ENCODE data around the gene PCDH15.

PCDH15 gene

DNA sequence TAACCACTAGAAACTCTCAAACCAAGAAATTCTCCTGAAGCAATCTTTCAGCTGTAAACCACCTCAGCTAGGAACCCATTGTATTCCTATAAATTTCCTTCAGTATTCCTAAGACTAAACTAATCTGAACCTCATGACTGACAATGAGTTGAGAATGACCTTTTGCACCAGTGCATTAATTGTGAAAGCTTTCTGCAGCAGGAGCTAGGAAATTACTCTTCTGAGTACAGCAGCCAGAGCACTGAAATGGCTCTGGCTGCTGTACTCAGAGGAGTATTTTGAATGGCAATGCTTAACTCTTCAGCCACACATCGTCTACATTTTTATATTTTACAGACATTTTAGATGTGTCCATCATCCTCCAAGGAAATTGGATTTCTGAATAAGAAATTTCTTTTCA is 109.7 kb downstream of the PCDH15 start:
- H3K9me3 ChIP-seq (ENCODE audit: control insufficient read depth, low read length), result no peaks in the 10 kb centered on the region
- no peaks in the 10 kb centered on the region for H3K27me3 ChIP-seq (ENCODE audit: control insufficient read depth, insufficient read depth, low read length)
- H3K36me3 ChIP-seq (ENCODE audit: control insufficient read depth, insufficient read depth, low read length), result no peaks in the 10 kb centered on the region
- no peaks in the 10 kb centered on the region for H3K4me1 ChIP-seq (ENCODE audit: control insufficient read depth, insufficient read depth, low read length)
- no peak overlapping the region for H3K9ac ChIP-seq (ENCODE audit: low read length)
- no peak overlapping the region for H3K4me3 ChIP-seq (ENCODE audit: low read length)

GRCh38 chr10:54682554-54682953 is 118.5 kb downstream of the PCDH15 start:
- Histone ChIP-seq H3K4me3 (ENCODE audit: low read length) (no peak overlapping the region), H3K9ac (ENCODE audit: low read length) (no peak overlapping the region), H3K36me3 (ENCODE audit: control insufficient read depth, insufficient read depth, low read length) (no peaks in the 10 kb centered on the region), H3K4me1 (ENCODE audit: control insufficient read depth, insufficient read depth, low read length) (no peaks in the 10 kb centered on the region), H3K27me3 (ENCODE audit: control insufficient read depth, insufficient read depth, low read length) (no peaks in the 10 kb centered on the region), H3K9me3 (ENCODE audit: control insufficient read depth, low read length) (no peaks in the 10 kb centered on the region)

GRCh38 chr10:54681136-54681535 is 119.9 kb downstream of the PCDH15 start:
- Histone ChIP-seq H3K36me3 (ENCODE audit: control insufficient read depth, insufficient read depth, low read length) (no peaks in the 10 kb centered on the region), H3K27me3 (ENCODE audit: control insufficient read depth, insufficient read depth, low read length) (no peaks in the 10 kb centered on the region), H3K9me3 (ENCODE audit: control insufficient read depth, low read length) (no peaks in the 10 kb centered on the region), H3K9ac (ENCODE audit: low read length) (no peak overlapping the region), H3K4me1 (ENCODE audit: control insufficient read depth, insufficient read depth, low read length) (no peaks in the 10 kb centered on the region), H3K4me3 (ENCODE audit: low read length) (no peak overlapping the region)

DNA sequence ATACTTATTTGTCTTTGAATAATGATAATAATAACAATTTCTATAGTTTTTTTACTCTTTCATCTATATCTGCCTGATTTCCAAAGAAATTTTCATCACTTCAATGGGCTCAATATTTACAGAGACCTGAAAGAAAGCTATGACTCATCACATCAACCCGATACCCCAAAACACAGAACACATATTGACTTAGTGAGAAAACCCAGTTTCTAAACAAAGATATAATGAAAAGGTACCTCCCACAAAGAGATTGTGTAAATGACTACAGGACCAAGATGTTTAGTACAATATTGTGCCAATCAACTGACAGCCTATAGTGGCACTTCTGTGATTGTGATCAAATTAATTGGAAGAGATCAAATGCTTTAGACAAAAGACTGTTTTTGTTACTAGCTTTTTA is 133.9 kb downstream of the PCDH15 start:
- Histone ChIP-seq H3K27me3 (ENCODE audit: control insufficient read depth, insufficient read depth, low read length) (no peaks in the 10 kb centered on the region), H3K4me3 (ENCODE audit: low read length) (no peak overlapping the region), H3K9ac (ENCODE audit: low read length) (no peak overlapping the region), H3K4me1 (ENCODE audit: control insufficient read depth, insufficient read depth, low read length) (no peaks in the 10 kb centered on the region), H3K9me3 (ENCODE audit: control insufficient read depth, low read length) (no peaks in the 10 kb centered on the region), H3K36me3 (ENCODE audit: control insufficient read depth, insufficient read depth, low read length) (no peaks in the 10 kb centered on the region)

DNA sequence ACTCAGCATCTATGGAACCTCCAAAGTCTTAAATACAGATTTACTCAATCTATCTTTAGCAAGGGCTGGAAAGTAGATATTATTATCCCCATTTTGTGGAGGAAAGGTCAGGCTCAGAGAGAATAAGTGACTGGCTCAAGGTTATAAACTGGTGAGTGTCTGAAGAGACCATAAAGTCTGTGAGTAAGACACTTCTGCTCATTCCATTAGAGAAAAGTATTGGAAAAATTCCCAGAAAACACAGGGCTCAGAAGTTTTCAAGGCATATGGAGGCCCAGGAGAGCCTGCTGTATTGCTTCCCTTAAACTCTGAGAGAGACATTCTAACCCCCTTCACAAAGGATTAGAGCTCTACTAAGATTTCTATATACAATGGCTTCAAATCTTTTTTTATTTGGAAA is 134.8 kb downstream of the PCDH15 start:
- Histone ChIP-seq H3K4me1 (ENCODE audit: control insufficient read depth, insufficient read depth, low read length) (no peaks in the 10 kb centered on the region), H3K36me3 (ENCODE audit: control insufficient read depth, insufficient read depth, low read length) (no peaks in the 10 kb centered on the region), H3K9ac (ENCODE audit: low read length) (no peak overlapping the region), H3K27me3 (ENCODE audit: control insufficient read depth, insufficient read depth, low read length) (no peaks in the 10 kb centered on the region), H3K9me3 (ENCODE audit: control insufficient read depth, low read length) (no peaks in the 10 kb centered on the region), H3K4me3 (ENCODE audit: low read length) (no peak overlapping the region)

DNA sequence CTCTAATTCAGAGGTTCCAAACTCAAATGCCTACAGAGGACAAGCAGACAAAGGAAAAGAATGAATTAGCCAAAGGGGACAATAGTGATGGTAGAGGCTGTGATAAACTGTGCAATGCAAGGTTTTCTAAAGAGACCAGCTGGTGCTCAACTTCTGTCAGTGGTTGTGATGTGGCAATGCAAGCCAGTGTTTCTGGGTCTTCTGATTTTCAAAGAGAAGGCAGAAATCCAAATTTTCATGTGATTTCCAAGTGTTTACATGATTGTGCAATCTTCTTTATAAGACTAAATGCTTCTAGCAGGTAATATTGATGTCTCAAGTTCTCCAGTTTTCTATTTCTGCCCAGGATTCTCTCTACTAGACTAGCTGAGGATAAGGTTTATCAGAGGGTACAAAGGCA is 135.9 kb downstream of the PCDH15 start:
- no peak overlapping the region for H3K4me3 ChIP-seq (ENCODE audit: low read length)
- H3K4me1 ChIP-seq (ENCODE audit: control insufficient read depth, insufficient read depth, low read length), result no peaks in the 10 kb centered on the region
- no peaks in the 10 kb centered on the region for H3K36me3 ChIP-seq (ENCODE audit: control insufficient read depth, insufficient read depth, low read length)
- no peak overlapping the region for H3K9ac ChIP-seq (ENCODE audit: low read length)
- H3K9me3 ChIP-seq (ENCODE audit: control insufficient read depth, low read length), result no peaks in the 10 kb centered on the region
- no peaks in the 10 kb centered on the region for H3K27me3 ChIP-seq (ENCODE audit: control insufficient read depth, insufficient read depth, low read length)

DNA sequence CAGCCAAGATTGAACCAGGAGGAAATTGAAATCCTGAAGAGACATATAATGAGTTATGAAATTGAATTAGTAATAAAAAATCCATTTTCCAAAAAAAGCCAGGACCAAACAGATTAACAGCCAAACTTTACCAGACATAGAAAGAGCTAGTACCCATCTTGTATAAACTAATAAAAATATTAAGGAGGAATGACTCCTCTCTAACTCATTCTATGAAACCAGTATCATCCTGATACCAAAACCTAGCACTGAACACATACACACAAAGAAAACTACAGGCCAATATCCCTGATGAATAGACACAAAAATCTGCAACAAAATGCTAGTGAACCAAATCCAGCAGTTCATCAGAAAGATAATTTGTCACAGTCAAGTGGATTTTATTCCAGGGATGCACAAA is 140.6 kb downstream of the PCDH15 start:
- no peaks in the 10 kb centered on the region for H3K36me3 ChIP-seq (ENCODE audit: control insufficient read depth, insufficient read depth, low read length)
- H3K27me3 ChIP-seq (ENCODE audit: control insufficient read depth, insufficient read depth, low read length), result no peaks in the 10 kb centered on the region
- no peak overlapping the region for H3K9ac ChIP-seq (ENCODE audit: low read length)
- no peaks in the 10 kb centered on the region for H3K4me1 ChIP-seq (ENCODE audit: control insufficient read depth, insufficient read depth, low read length)
- H3K4me3 ChIP-seq (ENCODE audit: low read length), result no peak overlapping the region
- no peaks in the 10 kb centered on the region for H3K9me3 ChIP-seq (ENCODE audit: control insufficient read depth, low read length)

DNA sequence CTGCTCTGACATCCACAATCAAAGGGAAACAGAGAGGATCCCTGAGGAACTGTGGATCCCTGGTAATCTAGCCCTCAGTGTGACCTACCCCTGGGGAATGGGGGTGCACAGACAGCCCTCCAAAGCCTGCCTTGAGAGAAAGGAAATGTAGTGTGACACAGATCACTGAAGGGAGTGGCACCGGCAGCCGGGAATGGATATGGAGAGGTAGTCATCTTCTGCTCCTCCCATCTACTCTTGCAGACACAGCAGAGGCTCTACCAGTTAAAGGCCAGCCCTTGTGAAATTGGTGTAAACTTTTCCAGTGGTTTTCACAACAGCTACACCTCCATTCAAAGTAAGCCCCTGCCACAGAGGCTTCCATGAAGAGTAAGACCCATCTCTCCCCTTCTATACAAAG is 144.4 kb downstream of the PCDH15 start:
- no peak overlapping the region for H3K9ac ChIP-seq (ENCODE audit: low read length)
- no peak overlapping the region for H3K4me3 ChIP-seq (ENCODE audit: low read length)
- no peaks in the 10 kb centered on the region for H3K36me3 ChIP-seq (ENCODE audit: control insufficient read depth, insufficient read depth, low read length)
- no peaks in the 10 kb centered on the region for H3K9me3 ChIP-seq (ENCODE audit: control insufficient read depth, low read length)
- H3K27me3 ChIP-seq (ENCODE audit: control insufficient read depth, insufficient read depth, low read length), result no peaks in the 10 kb centered on the region
- H3K4me1 ChIP-seq (ENCODE audit: control insufficient read depth, insufficient read depth, low read length), result no peaks in the 10 kb centered on the region

DNA sequence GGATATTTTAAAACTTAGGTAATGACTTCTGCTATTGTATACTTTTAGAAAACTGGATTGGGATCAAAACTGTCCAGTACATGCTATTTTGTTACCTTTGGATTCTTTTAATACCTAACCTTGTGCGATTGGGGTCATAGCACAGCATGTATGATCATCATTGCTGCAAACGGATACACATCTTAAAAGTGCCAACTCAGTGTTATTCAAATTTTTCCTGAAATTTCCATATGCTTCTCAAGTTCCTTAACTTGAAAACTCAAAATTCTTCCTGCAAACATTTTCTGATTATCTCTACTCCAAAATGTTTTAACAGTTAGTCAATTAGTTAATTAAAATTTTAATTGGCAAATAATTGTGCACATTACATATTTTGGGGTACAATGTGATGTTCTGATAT is 147.5 kb downstream of the PCDH15 start:
- H3K9ac ChIP-seq (ENCODE audit: low read length), result no peak overlapping the region
- H3K9me3 ChIP-seq (ENCODE audit: control insufficient read depth, low read length), result no peaks in the 10 kb centered on the region
- H3K36me3 ChIP-seq (ENCODE audit: control insufficient read depth, insufficient read depth, low read length), result no peaks in the 10 kb centered on the region
- H3K4me3 ChIP-seq (ENCODE audit: low read length), result no peak overlapping the region
- no peaks in the 10 kb centered on the region for H3K4me1 ChIP-seq (ENCODE audit: control insufficient read depth, insufficient read depth, low read length)
- H3K27me3 ChIP-seq (ENCODE audit: control insufficient read depth, insufficient read depth, low read length), result no peaks in the 10 kb centered on the region

DNA sequence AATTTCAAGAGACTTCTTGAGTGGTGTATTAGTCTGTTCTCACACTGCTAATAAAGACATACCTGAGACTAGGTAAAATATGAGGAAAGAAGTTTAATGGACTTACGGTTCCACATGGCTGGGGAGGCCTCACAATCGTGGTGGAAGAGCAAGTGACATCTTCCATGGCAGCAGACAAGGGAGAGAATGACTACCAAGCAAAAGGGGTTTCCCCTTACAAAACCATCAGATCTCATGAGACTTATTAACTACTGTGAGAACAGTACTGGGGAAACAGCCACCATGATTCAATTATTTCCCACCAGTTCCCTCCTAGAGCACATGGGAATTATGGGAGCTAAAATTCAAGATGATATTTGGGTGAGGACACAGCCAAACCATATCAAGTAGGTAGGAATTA is 150.5 kb downstream of the PCDH15 start:
- Histone ChIP-seq H3K36me3 (ENCODE audit: control insufficient read depth, insufficient read depth, low read length) (no peaks in the 10 kb centered on the region), H3K27me3 (ENCODE audit: control insufficient read depth, insufficient read depth, low read length) (no peaks in the 10 kb centered on the region), H3K4me3 (ENCODE audit: low read length) (no peak overlapping the region), H3K4me1 (ENCODE audit: control insufficient read depth, insufficient read depth, low read length) (no peaks in the 10 kb centered on the region), H3K9ac (ENCODE audit: low read length) (no peak overlapping the region), H3K9me3 (ENCODE audit: control insufficient read depth, low read length) (no peaks in the 10 kb centered on the region)

DNA sequence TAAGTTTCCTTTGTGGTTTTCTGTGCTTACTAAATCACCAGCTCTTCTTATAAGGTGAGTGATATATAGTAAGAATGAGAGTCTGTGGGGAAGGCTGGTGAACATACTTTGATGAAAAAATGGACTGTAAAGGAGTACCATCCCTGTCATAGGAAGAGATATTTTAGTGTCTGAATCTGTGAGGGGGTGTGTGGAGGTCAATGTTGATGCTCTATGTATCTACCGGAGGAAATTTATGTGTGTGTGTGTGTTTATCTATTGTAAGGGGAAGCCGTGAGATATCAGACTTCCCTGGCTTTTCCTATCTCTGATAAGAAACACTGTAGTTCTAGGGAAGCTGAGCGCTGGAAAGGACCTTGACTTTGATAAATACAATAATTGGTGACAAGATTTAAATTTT is 179.0 kb downstream of the PCDH15 start:
- Histone ChIP-seq H3K4me1 (ENCODE audit: control insufficient read depth, insufficient read depth, low read length) (no peaks in the 10 kb centered on the region), H3K4me3 (ENCODE audit: low read length) (no peak overlapping the region), H3K27me3 (ENCODE audit: control insufficient read depth, insufficient read depth, low read length) (no peaks in the 10 kb centered on the region), H3K9ac (ENCODE audit: low read length) (no peak overlapping the region), H3K9me3 (ENCODE audit: control insufficient read depth, low read length) (no peaks in the 10 kb centered on the region), H3K36me3 (ENCODE audit: control insufficient read depth, insufficient read depth, low read length) (no peaks in the 10 kb centered on the region)

DNA sequence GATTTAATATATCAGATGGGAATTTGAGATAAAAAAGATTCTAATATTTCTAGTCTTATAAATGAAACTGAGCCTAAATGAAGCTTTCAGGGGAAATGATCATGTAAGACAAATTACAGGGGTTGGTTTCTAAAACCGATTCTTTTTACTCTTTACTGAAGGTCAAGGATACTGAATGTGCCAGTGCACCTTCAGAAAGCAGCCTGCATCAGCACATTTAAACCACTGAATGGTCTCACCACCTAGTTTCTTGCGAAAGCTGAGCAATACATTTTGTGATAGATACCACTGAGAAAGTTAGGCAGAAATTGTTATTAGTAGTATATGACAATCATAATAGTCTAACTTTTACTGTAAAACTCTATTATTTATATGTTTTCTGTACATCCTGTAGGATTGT is 180.7 kb downstream of the PCDH15 start:
- H3K36me3 ChIP-seq (ENCODE audit: control insufficient read depth, insufficient read depth, low read length), result no peaks in the 10 kb centered on the region
- H3K9me3 ChIP-seq (ENCODE audit: control insufficient read depth, low read length), result no peaks in the 10 kb centered on the region
- H3K4me1 ChIP-seq (ENCODE audit: control insufficient read depth, insufficient read depth, low read length), result no peaks in the 10 kb centered on the region
- H3K4me3 ChIP-seq (ENCODE audit: low read length), result no peak overlapping the region
- no peak overlapping the region for H3K9ac ChIP-seq (ENCODE audit: low read length)
- H3K27me3 ChIP-seq (ENCODE audit: control insufficient read depth, insufficient read depth, low read length), result no peaks in the 10 kb centered on the region

DNA sequence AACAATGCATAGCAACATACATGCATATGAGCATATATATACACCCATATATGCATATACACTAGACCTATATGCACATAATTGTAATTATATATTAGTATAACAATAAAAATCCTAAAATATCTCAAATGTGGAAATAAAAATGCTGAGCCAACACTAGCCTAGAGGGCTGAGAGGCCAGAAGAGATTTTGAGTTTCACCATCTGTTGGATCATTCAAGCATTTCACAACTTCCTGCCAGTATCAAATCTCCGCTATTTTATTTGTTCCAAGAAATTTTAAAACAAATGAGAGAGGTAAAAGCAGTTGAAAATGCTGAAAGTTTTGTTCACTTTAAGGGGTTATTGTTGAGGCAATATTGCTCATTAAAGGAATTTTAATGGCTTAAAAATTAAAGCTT is 187.0 kb downstream of the PCDH15 start:
- no peaks in the 10 kb centered on the region for H3K27me3 ChIP-seq (ENCODE audit: control insufficient read depth, insufficient read depth, low read length)
- no peak overlapping the region for H3K9ac ChIP-seq (ENCODE audit: low read length)
- no peaks in the 10 kb centered on the region for H3K4me1 ChIP-seq (ENCODE audit: control insufficient read depth, insufficient read depth, low read length)
- H3K4me3 ChIP-seq (ENCODE audit: low read length), result no peak overlapping the region
- H3K9me3 ChIP-seq (ENCODE audit: control insufficient read depth, low read length), result no peaks in the 10 kb centered on the region
- no peaks in the 10 kb centered on the region for H3K36me3 ChIP-seq (ENCODE audit: control insufficient read depth, insufficient read depth, low read length)

All from mucosa of stomach (tissue), 1 donor.